ENCODE results near the gene GEN1. TPM values are rescaled to one million over a fixed set of nuclear protein-coding genes. Genes with fewer than 3 reads are reported as not detected.

Gene GEN1
- total RNA-seq, 4 donors from 2014 or later, result 4.7 to 21.6 (median 6.6) TPM

GRCh38 chr2:17713291-17713690, 40.6 kb upstream of the GEN1 start:
- no peaks in the 10 kb centered on the region for H3K4me1 ChIP-seq
- intact Hi-C loops (cut with DNase I; ENCODE audit: low total_unique reads), result no loop called here
- H3K4me3 ChIP-seq, result no peak overlapping the region
- H3K27me3 ChIP-seq, result no peaks in the 10 kb centered on the region
- no peak overlapping the region for H3K27ac ChIP-seq
- TF ChIP-seq POLR2A (IDR thresholded peaks at IDR 0.05) (no peak), CTCF (IDR thresholded peaks at IDR 0.05) (no peak)
- H3K36me3 ChIP-seq, result no peaks in the 10 kb centered on the region
- DNase-seq, result no peak
- no peaks in the 10 kb centered on the region for H3K9me3 ChIP-seq

- TF ChIP-seq POLR2A (IDR thresholded peaks at IDR 0.05), result no peak
- no peak for TF ChIP-seq CTCF (IDR thresholded peaks at IDR 0.05)
- Histone ChIP-seq H3K36me3 (no peaks in the 10 kb centered on the region), H3K27me3 (no peaks in the 10 kb centered on the region), H3K4me3 (no peak overlapping the region), H3K27ac (no peak overlapping the region), H3K9me3 (no peaks in the 10 kb centered on the region), H3K4me1 (no peaks in the 10 kb centered on the region)
- no peak for DNase-seq
- intact Hi-C loops (cut with DNase I; ENCODE audit: low total_unique reads), result no loop called here
Observed at GRCh38 chr2:17717666-17718065, 36.3 kb upstream of the GEN1 start.

GRCh38 chr2:17718689-17719088, 35.2 kb upstream of the GEN1 start:
- no peak overlapping the region for H3K27ac ChIP-seq
- TF ChIP-seq POLR2A (IDR thresholded peaks at IDR 0.05) (no peak), CTCF (IDR thresholded peaks at IDR 0.05) (no peak)
- no peaks in the 10 kb centered on the region for H3K36me3 ChIP-seq
- H3K9me3 ChIP-seq, result no peaks in the 10 kb centered on the region
- no peaks in the 10 kb centered on the region for H3K4me1 ChIP-seq
- no peak overlapping the region for H3K4me3 ChIP-seq
- no peaks in the 10 kb centered on the region for H3K27me3 ChIP-seq
- intact Hi-C loops (cut with DNase I; ENCODE audit: low total_unique reads), result no loop called here
- no peak for DNase-seq

GRCh38 chr2:17719562-17720371, 34.2 kb upstream of the GEN1 start:
- intact Hi-C loops (cut with DNase I; ENCODE audit: low total_unique reads), result no loop called here
- Histone ChIP-seq H3K4me1 (no peaks in the 10 kb centered on the region), H3K36me3 (no peaks in the 10 kb centered on the region), H3K9me3 (no peaks in the 10 kb centered on the region), H3K4me3 (no peak overlapping the region), H3K27me3 (no peaks in the 10 kb centered on the region), H3K27ac (no peak overlapping the region)
- DNase-seq, result no peak
- TF ChIP-seq POLR2A (IDR thresholded peaks at IDR 0.05) (no peak), CTCF (IDR thresholded peaks at IDR 0.05) (peak; percentile 55 to 75 (median 60))

GRCh38 chr2:17728210-17728609, 25.7 kb upstream of the GEN1 start:
- Histone ChIP-seq H3K9me3 (no peaks in the 10 kb centered on the region), H3K4me1 (no peaks in the 10 kb centered on the region), H3K27me3 (no peaks in the 10 kb centered on the region), H3K36me3 (no peaks in the 10 kb centered on the region), H3K27ac (no peak overlapping the region), H3K4me3 (no peak overlapping the region)
- DNase-seq, result no peak
- no peak for TF ChIP-seq POLR2A (IDR thresholded peaks at IDR 0.05)
- no peak for TF ChIP-seq CTCF (IDR thresholded peaks at IDR 0.05)
- intact Hi-C loops (cut with DNase I; ENCODE audit: low total_unique reads), result no loop called here

Measured in uterus (tissue), 4 donors.